ENCODE results near the gene PRDX4.
"Not testable (repeated sequence)": the region's sequence is repeated elsewhere in the genome, so short reads cannot be mapped to it uniquely, and the experiment has no call there.

The PRDX4 gene

GRCh38 chrX:23667239-23668177 is at the start of gene PRDX4:
PRDX4 (plus strand) TSS chrX:23667493; CDS start chrX:23667571, 78 bp downstream.
- DNase-seq, result peak; percentile 87

GRCh38 chrX:23621621-23622265 is 45.5 kb upstream of the PRDX4 start:
- DNase-seq, result no peak

- DNase-seq, result no peak
Observed at GRCh38 chrX:23623797-23624196, 43.5 kb upstream of the PRDX4 start.

GRCh38 chrX:23626651-23627050 is 40.6 kb upstream of the PRDX4 start:
- no peak for DNase-seq

DNA sequence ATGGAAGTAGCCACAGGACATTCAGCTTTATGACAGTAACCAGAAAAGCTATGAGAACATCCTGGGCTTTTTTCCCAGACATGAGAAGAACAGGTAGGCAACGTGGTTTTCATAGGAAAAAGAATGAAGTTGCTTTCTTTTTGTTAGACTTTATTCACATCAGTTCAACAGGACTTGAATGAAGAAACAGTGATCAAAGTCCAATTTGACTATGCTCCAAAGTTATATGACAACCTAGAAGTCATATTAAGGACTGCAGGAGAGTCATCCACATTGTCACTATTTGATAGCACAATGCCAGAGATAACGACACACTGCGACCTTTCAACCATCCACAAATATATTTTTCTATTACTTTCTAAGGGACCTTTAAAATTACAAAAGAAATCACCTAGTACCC is 39.2 kb upstream of the PRDX4 start:
- no peak for DNase-seq

DNA sequence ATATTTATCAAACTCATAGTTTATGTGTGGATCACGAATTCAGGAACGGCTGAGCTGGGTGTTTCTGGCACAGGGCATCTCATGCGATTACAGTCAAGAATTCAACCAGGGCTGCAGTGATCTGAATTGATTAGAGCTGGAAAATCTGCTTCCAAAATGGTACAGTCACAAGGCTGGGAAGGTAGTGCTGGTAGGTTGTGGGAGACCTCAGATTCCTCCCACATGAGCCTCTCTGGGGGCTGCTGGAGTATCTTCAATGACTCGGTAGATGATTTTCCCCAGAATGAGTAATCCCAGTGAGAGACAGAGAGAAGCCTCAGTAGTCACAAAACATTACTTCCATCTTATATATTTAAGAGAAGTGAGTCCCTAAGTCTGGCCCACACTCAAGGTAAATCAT is 36.2 kb upstream of the PRDX4 start:
- no peak for DNase-seq

- peak; percentile 9 for DNase-seq
Observed at GRCh38 chrX:23633834-23634580, 33.3 kb upstream of the PRDX4 start.

- no peak for DNase-seq
Observed at GRCh38 chrX:23637187-23637586, 30.1 kb upstream of the PRDX4 start.

DNA sequence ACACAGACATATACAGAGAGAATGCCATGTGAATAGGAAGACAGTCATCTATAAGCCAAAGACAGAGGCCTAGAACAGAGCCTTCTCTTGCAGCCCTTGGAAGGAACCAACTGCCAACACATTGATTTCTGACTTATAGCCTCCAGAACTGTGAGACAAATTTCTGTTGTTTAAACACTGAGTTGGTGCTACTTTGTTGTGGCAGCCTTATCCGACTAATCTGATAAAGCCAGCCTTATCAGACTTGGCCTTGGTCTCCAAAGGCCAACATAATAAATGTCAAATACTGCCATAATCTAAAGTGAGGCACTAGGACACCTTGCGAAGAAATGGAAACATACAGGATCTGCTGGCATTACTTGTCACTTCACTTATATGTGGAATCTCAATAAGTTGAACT is 24.3 kb upstream of the PRDX4 start:
- no peak for DNase-seq

GRCh38 chrX:23644744-23645143 is 22.5 kb upstream of the PRDX4 start:
- DNase-seq, result no peak

GRCh38 chrX:23656091-23656490 is 11.2 kb upstream of the PRDX4 start:
- DNase-seq, result peak; percentile 5

- no peak for DNase-seq
Observed at GRCh38 chrX:23656684-23657083, 10.6 kb upstream of the PRDX4 start.

DNA sequence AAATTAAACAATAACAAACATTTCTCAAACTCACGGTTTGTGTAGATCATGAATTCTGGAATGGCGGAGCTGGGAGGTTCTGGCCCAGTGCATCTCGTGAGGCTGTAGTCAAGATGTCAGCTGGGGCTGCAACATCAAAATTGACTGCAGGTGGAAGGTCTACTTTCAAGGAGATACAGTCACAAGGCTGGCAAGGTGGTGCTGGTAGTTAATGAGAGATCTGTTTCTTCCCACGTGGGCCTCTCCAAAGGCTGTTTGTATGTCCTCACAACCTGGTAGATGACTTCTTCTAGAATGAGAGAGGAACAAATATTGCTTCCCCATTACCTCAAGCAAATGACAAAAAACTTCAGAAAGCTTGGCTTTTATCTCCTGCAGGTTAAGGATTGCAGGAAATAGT is 8.0 kb upstream of the PRDX4 start:
- DNase-seq, result no peak

DNA sequence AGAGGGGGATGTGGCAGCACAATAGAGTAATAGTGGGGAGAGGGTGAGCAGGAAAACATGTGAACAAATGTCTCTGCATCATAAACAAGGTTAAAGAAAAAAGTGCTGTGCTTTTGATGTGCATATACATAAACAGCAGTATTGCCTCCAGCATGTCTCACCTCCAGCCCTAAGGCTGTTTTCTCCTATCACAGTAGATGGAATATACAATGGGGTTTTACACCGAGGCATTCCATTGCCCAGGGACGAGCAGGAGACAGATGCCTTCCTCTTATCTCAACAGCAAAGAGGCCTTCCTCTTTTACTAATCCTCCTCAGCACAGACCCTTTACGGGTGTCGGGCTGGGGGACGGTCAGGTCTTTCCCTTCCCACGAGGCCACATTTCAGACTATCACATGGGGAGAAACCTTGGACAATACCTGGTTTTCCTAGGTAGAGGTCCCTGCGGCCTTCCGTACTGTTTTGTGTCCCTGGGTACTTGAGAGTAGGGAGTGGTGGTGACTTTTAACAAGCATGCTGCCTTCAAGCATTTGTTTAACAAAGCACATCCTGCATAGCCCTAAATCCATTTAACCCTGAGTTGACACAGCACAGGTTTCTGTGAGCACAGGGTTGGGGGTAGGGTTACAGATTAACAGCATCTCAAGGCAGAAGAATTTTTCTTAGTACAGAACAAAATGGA is 7.1 kb upstream of the PRDX4 start:
- not testable (repeated sequence) for DNase-seq

DNA sequence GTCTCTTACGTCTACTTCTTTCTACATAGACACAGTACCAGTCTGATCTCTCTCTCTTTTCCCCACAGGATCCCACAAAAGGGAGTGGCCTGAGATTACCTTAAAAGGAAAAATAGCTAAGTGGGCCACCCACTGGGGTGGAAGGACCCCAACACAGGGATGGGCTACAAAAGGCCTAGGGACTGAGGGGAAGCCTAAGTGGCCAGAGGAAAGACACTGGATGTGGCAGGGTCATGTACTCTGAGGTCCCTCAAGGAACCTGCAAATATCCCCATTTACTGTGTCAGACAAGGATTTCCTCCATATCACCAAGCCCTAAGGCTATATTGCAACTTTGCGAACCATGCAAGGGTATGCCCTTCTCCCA is 6.5 kb upstream of the PRDX4 start:
- DNase-seq, result no peak

DNA sequence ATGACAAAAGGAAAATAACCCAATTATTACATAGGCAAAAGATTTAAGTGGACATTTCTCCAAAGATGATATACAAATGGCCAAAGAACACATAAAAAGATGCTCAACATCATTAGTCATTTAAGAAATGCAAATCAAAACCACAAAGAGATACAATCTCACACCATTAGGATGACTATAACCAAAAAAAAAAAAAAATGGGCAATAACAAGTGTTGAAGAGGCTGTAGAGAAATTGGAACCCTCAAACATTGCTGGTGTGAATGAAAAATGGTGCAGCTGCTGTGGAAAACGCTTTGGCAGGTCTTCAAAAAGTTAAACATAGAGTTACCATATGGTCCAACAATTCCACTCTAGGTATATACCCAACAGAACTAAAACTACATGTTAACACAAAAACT is 5.6 kb upstream of the PRDX4 start:
- no peak for DNase-seq

DNA sequence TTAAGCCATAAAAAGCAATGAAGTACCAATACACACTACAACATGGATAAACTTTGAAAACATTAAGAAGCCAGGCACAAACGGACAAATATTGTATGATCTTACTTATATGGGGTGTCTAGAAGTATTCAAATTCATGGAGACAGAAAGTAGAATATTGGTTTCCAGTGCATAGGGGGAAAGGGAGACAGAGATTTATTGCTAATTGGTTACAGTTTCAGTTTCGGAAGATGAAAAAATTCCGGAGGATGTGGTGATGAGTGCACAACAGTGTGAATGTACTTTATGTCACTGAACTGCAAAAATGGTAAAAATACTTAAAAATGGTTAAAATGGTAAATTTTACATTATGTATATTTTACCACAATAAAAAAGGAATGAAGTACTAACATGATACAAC is 5.1 kb upstream of the PRDX4 start:
- DNase-seq, result no peak

- DNase-seq, result no peak
Observed at GRCh38 chrX:23662853-23663252, 4.4 kb upstream of the PRDX4 start.

DNA sequence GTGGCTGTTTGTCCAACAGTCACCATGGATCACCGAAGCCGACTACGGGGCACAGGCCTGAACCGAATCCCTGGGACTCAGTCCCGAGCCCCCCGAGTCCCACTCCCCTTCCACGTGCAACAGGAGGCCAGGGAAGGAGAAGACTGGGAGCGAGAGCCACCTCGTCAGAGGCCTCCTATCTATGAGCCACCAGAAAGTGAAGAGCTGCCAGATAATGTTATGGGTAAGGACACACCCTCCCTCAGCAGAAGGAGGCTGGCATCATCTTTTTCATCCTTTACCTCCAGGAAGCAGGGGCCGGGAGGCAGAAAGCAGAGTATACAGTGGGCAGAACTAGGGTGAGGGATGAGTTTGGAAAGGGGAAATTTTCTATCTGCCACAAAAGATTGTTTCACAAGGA is 2.8 kb upstream of the PRDX4 start:
- DNase-seq, result no peak

GRCh38 chrX:23666282-23666681 is 1.0 kb upstream of the PRDX4 start:
- DNase-seq, result no peak

DNA sequence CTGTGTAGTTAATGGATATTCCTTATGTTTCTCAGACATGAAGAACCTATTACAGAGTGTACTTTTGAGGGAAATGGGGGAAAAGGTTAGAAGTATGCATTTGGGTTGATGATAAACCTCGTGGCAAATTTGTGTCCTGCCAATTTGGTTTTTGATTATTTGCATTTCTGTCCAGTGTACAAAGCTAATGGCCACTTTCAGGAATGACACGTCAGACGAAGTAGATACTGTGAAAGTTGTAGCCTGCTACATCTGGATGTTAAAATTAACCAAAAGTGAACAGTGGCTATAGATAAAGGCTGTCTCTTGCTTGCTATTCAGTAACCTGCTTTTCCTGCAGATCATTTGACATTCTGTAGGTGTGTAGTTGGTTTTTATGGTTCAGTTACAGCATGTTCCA is 1.0 kb downstream of the PRDX4 start:
- DNase-seq, result no peak

- DNase-seq, result no peak
Observed at GRCh38 chrX:23670528-23670927, 3.2 kb downstream of the PRDX4 start.

GRCh38 chrX:23673108-23673507 is 5.8 kb downstream of the PRDX4 start:
- no peak for DNase-seq

Measured in NCI-H345 (cell line).